ENCODE data around the gene TMPRSS2.

Gene TMPRSS2

DNA sequence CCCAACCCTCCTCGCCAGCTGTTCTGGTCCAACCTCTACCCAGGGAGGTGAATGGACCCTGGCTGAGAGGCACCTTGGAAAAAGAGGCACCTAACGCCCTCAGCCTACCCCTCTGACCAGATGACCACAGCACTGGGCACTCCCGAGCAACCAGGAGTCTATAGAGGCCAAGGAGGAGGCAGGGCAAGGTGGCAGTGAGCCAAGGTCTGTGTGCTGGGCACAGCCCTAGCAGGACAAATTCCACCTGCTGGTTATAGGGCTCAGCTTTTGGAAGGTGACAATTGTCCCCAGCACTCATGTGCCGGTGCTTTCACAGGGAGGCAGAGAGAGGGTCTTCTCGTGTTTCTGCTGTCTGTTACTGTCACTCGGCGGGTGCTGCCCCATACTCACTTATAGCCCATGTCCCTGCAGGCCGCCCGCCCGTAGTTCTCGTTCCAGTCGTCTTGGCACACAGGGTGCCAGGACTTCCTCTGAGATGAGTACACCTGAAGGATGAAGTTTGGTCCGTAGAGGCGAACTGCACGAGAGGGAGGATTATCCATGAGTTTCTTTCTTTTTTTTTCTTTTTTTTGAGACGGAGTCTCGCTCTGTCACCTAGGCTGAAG is 27.8 kb downstream of the TMPRSS2 start:
- DNase-seq = no peak

- DNase-seq = no peak
Observed at GRCh38 chr21:41479686-41480085, 28.3 kb downstream of the TMPRSS2 start.

DNA sequence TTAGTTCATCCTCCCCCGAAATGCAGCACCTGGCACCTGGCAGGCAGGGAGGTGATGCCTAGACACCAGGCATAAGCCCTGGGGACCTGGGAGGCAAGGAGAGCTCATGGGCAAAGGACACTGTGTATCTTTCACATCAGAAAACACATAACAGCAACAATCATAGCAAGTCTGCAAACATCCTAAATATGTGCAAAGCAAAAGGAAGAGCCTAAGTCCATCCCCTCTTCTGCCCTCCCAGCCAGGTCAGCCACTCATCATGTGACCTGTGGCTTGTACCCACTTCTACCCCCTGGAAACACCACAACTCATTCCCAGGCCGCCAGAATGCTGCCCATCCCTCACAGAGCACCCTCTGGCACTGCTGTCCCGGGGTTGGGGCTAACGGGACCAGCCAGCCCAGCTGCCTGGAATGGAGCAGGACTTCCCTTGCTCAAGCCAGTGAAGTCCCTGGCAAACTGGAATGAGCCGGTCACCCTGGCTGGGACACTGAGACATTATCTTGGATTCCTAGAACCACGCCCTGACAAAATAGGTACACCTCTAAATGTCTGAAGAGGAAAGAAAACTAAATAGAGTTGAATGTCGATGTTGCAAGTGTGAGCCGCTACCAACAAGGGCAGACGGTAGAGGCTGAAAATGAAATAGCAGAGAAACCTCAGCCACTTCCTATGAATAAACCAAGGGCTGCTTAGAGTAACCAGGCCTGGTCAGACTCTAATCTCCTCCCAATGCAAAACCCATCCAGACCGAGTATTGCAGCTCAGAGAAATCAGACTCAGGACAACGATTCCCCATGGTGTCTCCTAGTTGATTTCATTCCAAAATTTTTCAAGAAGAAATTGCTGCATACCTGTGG is 29.4 kb downstream of the TMPRSS2 start:
- DNase-seq = no peak

DNA sequence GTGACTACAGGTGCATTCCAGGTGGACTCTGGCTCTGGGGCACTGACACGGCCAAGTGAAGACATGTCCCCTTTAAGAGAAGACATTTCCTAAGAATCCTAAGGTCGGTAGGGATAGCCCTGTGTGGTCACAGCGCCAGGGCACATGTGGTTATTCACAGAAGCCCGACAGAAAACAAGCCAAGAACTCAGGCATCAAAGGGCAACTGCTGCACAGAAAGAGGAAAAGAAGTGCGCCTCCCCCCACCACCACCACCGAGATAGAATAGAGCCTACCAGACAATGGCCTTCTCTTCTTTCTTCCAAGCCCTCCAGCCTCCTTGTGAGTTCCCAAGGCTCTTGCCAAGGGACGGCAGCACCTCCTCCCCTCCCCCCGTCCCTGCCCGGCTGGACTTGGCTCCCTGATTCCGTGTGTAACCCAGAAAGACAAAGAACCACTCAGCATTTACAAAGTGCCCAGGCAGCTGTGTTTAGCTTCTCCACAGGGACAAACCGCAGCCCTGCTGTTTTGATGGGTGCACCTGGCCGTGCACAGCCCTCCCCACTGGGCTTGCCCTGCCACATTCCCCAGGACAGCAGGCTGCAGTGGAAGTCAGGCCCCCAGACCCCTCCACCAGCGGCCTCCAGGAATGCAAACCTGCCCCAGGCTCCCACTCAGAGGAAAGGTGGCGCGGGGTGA is 30.2 kb downstream of the TMPRSS2 start:
- no peak for DNase-seq

- DNase-seq = no peak
Observed at GRCh38 chr21:41475714-41476420, 32.1 kb downstream of the TMPRSS2 start.

GRCh38 chr21:41472753-41473548 is 35.0 kb downstream of the TMPRSS2 start:
- no peak for DNase-seq

GRCh38 chr21:41470054-41470453 is 37.9 kb downstream of the TMPRSS2 start:
- no peak for DNase-seq

GRCh38 chr21:41466024-41466820 is 41.7 kb downstream of the TMPRSS2 start:
- no peak for DNase-seq

DNA sequence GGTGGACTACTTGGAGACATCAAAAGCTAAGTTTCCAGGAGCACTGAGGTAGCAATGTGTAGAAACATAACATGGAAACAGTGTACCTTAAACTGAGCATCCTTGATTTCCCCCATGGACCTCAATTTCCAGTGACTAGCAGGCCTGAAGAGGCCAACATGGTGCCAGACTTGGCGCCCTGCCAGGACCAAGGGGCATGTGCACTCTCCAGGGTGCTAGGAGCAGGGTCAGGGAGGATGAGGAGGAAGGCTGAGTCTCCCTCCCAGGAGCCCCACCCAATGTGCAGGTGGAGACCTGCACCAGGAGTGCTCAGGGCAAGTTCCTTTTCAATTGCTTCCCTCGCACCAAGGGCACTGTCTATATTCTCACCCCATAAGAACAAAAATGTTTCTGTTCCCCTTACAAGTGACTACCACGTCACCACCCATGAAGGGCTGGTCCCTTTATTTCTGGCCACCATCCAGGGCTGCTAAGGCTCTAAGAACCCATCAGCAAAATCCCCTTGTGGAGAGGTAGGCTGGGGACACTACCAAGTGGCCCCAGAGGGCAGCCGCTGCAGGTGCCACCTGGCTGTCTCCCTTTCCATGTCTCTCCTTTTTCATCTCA is 42.7 kb downstream of the TMPRSS2 start:
- no peak for DNase-seq

DNA sequence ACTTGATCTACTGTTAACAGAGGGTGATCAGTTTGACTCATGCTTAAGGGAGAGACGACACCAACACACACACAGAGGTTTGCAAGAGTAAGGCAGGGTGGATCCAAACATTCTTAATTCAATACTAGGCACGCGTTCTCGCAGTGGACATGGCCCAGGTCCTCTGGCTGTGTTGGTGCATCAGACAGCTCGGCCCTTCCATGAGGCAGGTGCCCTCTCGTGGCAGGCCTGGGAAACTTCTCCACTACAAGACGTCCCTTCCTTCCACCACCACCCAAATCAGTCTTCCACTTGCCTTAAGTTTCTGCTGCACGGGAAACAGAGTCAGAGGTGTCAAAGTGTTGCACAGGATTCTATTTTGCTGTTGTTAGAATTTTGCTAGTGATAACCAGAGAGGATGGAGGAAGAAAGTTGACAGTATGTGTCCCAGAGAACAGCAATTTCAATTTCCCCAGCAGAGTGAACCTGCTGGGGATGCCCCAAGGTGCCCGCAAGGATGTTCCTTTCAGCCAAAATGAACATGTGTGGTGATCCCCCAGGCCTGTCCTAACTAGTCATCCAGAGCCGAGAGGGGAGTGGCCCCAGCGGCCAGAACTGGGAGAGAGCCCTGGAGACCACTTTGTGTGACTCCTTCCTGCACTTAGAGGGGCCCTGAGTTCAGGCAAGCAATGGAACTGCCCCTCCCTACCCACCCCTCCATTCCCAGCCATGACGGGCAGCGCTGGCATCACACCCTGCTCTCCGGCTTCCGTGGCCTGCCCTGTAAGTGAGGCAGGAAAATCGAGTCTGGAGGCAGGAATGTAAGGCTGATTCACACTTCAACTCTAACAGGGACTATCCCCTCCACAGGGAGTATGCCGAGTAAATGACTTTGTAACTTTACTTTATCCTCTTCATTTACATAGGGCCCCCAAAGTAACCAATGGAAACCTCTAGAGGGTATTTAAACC is 47.1 kb downstream of the TMPRSS2 start:
- DNase-seq = peak; percentile 25

GRCh38 chr21:41459884-41460534 is 47.9 kb downstream of the TMPRSS2 start:
- no peak for DNase-seq

GRCh38 chr21:41458559-41458958 is 49.4 kb downstream of the TMPRSS2 start:
- no peak for DNase-seq

GRCh38 chr21:41458121-41458520 is 49.8 kb downstream of the TMPRSS2 start:
- no peak for DNase-seq

DNA sequence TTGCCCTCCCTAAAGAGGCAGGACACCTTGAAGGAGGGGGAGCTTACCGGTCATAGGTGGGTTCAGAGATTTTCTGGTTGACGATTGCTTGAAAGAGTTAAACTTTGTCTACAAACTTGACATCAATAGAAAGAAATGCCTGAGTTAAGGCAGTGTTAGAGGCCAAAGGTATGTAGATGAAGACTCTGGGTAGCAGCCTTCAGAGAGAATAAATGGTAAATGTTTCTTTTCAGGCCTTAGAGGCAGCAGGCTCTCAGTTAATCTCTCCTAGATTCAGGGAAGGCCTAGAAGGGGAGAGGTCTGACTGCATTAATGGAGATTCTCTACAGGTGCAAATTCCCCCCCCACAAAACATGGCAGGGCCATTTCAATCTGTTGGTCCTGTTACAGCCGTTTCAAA is 54.2 kb downstream of the TMPRSS2 start:
- no peak for DNase-seq

- no peak for DNase-seq
Observed at GRCh38 chr21:41453198-41453597, 54.8 kb downstream of the TMPRSS2 start.

DNA sequence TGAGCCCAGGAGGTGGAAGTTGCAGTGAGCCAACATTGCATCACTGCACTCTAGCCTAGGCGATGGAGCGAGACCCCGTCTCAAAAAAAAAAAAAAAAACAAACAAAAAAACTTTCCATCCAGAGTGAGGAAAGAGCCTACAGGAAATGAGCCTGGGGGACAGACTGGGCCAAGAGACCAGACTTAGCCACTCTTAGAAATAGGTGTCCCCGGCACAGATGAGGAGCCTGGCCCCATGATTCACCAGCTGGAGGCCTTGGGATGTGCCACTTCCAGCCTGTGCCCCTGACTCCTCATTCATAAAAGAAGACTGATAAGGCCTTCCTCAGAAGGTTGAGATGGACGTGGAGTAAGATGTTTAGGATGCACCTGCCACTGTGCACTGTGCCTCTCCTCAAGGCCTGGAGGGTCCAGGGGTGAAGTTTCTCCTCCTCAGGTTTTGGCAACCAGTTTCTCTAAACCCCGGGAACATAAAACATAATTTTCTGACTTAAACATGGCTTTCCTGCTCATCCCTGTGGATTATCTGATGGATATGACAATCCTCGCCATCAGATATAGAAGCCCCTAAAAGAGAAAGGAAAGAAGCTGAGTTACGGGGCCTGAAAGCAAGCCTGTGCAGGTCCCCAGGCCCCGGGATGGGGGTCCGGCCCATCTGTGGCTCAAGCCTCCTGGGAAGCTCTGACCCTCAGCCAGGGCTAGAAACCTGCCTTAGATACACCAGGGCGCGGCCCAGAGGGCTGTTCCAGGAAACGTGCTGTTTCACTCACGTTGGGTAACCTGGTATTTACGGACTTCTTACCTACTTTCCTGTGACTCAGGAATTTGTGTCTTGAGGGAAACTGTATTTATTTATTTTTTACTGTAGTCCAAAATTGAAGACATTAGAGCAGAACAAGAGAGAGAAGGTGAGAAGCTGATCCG is 55.9 kb downstream of the TMPRSS2 start:
- no peak for DNase-seq

DNA sequence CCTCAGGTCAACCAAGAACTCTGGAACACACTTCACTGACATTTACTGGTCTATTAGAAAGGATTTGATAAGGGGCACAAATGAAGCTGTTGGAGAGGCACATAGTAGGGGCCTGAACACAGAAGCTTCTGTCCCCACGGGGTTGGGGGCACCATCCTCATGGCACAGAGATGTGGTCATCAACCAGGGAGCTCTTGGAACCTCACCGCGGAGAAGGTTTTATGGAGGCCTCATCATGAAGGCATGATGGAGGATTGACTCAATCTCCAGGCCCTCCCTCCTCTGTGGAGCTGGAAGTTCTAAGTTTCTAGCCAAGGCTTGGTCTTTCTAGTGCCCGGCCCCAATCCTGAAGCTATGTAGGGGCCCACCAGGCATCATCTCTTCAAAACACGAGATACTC is 58.3 kb downstream of the TMPRSS2 start:
- DNase-seq = no peak

DNA sequence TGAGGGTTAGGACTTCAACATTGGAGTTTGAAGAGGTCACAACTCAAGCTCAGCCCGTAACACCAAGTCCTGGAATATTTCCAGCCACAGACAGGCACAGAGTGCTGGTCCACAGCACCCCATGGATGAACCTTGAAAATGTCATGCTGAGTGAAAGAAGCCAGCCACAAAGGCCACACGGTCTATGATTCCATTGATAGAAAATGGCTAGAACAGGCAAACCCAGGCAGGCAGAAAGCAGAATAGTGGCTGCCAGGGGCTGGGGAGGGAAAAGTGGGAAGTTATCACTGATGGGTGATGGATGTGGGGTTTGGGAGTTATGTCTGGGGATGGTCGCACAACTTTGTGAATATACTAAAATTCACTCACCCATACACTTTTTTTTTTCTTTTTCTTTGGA is 60.6 kb downstream of the TMPRSS2 start:
- no peak for DNase-seq
